HG03045 (cell line): ENCODE measurements around the gene ELL.
"Not testable (repeated sequence)": the region's sequence is repeated elsewhere in the genome, so short reads cannot be mapped to it uniquely, and the experiment has no call there.

ENCODE experiments used
- ATAC-seq: cut with Tn5 transposase; IDR thresholded peaks from one replicate; pipeline ENCODE4 v1.9.1; 2021; ENCODE audit warnings: mild to moderate bottlenecking, moderate library complexity; ENCODE audit not compliant: unreplicated experiment

The ELL gene

GRCh38 chr19:18405754-18406153 lies 116.1 kb downstream of the ELL start:
- not testable (repeated sequence) for ATAC-seq

GRCh38 chr19:18402455-18403248 lies 119.2 kb downstream of the ELL start:
- ATAC-seq: not testable (repeated sequence)

- ATAC-seq: no peak
Measured at GRCh38 chr19:18401580-18402112, 120.2 kb downstream of the ELL start.

GRCh38 chr19:18399008-18399407 lies 122.9 kb downstream of the ELL start:
- ATAC-seq: no peak

GRCh38 chr19:18397242-18398202 lies 124.3 kb downstream of the ELL start, which contains the start of gene LRRC25:
TSS of gene LRRC25 (minus strand) at chr19:18397622. CDS start at chr19:18396963, 659 bp downstream.
- no peak for ATAC-seq

- ATAC-seq: no peak
Measured at GRCh38 chr19:18396471-18397241, 125.2 kb downstream of the ELL start.

GRCh38 chr19:18393836-18394235 lies 128.0 kb downstream of the ELL start:
- ATAC-seq: no peak

- no peak for ATAC-seq
Measured at GRCh38 chr19:18392926-18393325, 128.9 kb downstream of the ELL start.
